Measurements from ENCODE around the gene ANGPT4. TPM values are rescaled to one million over a fixed set of nuclear protein-coding genes. Genes with fewer than 3 reads are reported as not detected.
A peak's percentile ranks its signal among the peaks of the same experiment; 100 is the strongest.

The ANGPT4 gene
- polyA plus RNA-seq, 3 donors: 0.07 to 0.14 TPM; not detected in 1

- Mint-ChIP-seq H3K4me3 (peak overlapping the region in 1 of 2 donors; percentile 75), H3K27ac (peak overlapping the region; percentile 87 to 96 (median 93)), H3K9me3 (peaks cover 0 to 5% (median 0%) of the 10 kb centered on the region in 7 donors), H3K27me3 (ENCODE audit: low read depth in 3 of 3) (peaks cover 27 to 35% (median 27%) of the 10 kb centered on the region in 3 donors), H3K4me1 (peaks cover 38% of the 10 kb centered on the region), H3K36me3 (peaks cover 0 to 5% of the 10 kb centered on the region in 2 donors)
- H2AFZ ChIP-seq (ENCODE audit: insufficient read depth, low read depth, low read length, poor library complexity, severe bottlenecking): no peak overlapping the region
- no peaks in the 10 kb centered on the region for H3K9me3 ChIP-seq (replicated peaks in 1 of 2; ENCODE audit: control insufficient read depth in 1 of 2, insufficient read depth in 1 of 2, low read length in 2 of 2)
- TF ChIP-seq, protein P1, sequence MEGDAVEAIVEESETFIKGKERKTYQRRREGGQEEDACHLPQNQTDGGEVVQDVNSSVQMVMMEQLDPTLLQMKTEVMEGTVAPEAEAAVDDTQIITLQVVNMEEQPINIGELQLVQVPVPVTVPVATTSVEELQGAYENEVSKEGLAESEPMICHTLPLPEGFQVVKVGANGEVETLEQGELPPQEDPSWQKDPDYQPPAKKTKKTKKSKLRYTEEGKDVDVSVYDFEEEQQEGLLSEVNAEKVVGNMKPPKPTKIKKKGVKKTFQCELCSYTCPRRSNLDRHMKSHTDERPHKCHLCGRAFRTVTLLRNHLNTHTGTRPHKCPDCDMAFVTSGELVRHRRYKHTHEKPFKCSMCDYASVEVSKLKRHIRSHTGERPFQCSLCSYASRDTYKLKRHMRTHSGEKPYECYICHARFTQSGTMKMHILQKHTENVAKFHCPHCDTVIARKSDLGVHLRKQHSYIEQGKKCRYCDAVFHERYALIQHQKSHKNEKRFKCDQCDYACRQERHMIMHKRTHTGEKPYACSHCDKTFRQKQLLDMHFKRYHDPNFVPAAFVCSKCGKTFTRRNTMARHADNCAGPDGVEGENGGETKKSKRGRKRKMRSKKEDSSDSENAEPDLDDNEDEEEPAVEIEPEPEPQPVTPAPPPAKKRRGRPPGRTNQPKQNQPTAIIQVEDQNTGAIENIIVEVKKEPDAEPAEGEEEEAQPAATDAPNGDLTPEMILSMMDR (IDR thresholded peaks at IDR 0.05): no peak
- H3K27me3 ChIP-seq (ENCODE audit: control insufficient read depth in 2 of 2, insufficient read depth in 2 of 2, low read length in 2 of 2): peaks cover 0 to 32% of the 10 kb centered on the region in 2 donors
- peak overlapping the region; percentile 47 for H3K4me2 ChIP-seq (replicated peaks; ENCODE audit: extremely low read depth, low read length, poor library complexity, severe bottlenecking)
- H3K27ac ChIP-seq (ENCODE audit: low read depth in 1 of 2, low read length in 2 of 2): peak overlapping the region; percentile 72 to 78
- H3K9ac ChIP-seq (ENCODE audit: insufficient read depth, low read length, poor library complexity, severe bottlenecking): no peak overlapping the region
- peaks cover 27 to 35% of the 10 kb centered on the region in 2 donors for H3K4me1 ChIP-seq (ENCODE audit: control insufficient read depth in 1 of 2, insufficient read depth in 2 of 2, low read length in 2 of 2)
- intact Hi-C loops (cut with micrococcal nuclease): loop anchor here (5.0 to 10.0 kb wide), 4 partner anchors 34 to 73 kb away; no protein-coding TSS in a partner anchor
- peak overlapping the region in 1 of 3 experiments; percentile 33 for H3K4me3 ChIP-seq (replicated peaks in 1 of 3; ENCODE audit: low read depth in 2 of 3, low read length in 3 of 3)
- peak in 2 of 3 donors; percentile 41 to 58 for DNase-seq
- no peaks in the 10 kb centered on the region for H4K20me1 ChIP-seq (ENCODE audit: insufficient read depth, low read length)
- H3K79me2 ChIP-seq (ENCODE audit: insufficient read depth, low read length): no peaks in the 10 kb centered on the region
- no peaks in the 10 kb centered on the region for H3K36me3 ChIP-seq (replicated peaks in 1 of 2; ENCODE audit: control insufficient read depth in 1 of 2, insufficient read depth in 2 of 2, low read length in 2 of 2)
Observed at GRCh38 chr20:881783-882144, 34.4 kb downstream of the ANGPT4 start.

DNA sequence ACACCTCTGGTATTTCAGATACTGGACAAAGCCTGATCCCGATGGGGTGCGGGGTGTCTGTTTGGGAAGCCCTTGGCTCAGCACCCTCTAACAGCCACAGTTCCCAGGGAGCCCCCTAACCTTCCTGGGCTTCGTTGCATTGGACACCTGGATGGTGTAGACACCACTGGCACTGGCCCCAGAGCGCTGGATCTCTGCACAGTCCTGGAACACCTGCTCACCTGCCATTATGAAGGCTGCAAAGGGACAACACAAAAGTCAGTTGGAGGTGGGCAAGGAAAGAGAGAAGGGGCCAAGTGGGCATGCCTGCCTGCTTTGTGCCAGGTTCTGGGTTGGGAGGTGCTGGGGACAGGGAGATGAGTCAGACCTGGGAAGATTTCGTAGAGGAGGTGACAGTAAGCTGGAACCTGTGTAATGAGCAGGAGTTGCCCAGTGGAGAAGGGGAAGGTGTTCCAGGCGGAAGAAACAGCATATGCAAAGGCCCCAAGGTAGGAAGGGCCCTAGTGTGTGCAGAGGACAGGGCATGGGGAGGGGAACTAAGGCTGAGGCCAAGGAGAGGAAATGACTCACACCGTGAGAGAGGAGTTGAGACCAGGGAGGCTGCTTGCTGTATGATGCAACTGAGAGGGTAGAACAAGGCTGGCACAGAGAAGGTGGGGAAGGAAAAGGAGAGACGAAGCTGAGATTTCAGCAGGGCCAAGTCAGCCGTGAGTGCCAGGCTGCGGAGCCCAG is 34.9 kb downstream of the ANGPT4 start:
- Mint-ChIP-seq H3K4me1 (peaks cover 38% of the 10 kb centered on the region), H3K4me3 (peak overlapping the region in 1 of 2 donors; percentile 75), H3K27me3 (ENCODE audit: low read depth in 3 of 3) (peaks cover 27 to 35% (median 27%) of the 10 kb centered on the region in 3 donors), H3K9me3 (peaks cover 0 to 5% (median 0%) of the 10 kb centered on the region in 7 donors), H3K27ac (peak overlapping the region; percentile 87 to 96 (median 93)), H3K36me3 (peaks cover 0 to 5% of the 10 kb centered on the region in 2 donors)
- peak; percentile 81 to 93 (median 88) for DNase-seq
- H3K4me2 ChIP-seq (replicated peaks; ENCODE audit: extremely low read depth, low read length, poor library complexity, severe bottlenecking): peak overlapping the region; percentile 47
- peaks cover 0 to 29% of the 10 kb centered on the region in 2 donors for H3K27me3 ChIP-seq (ENCODE audit: control insufficient read depth in 2 of 2, insufficient read depth in 2 of 2, low read length in 2 of 2)
- peak overlapping the region; percentile 72 to 78 for H3K27ac ChIP-seq (ENCODE audit: low read depth in 1 of 2, low read length in 2 of 2)
- H4K20me1 ChIP-seq (ENCODE audit: insufficient read depth, low read length): no peaks in the 10 kb centered on the region
- no peak overlapping the region for H3K9ac ChIP-seq (ENCODE audit: insufficient read depth, low read length, poor library complexity, severe bottlenecking)
- H3K9me3 ChIP-seq (replicated peaks in 1 of 2; ENCODE audit: control insufficient read depth in 1 of 2, insufficient read depth in 1 of 2, low read length in 2 of 2): no peaks in the 10 kb centered on the region
- no peaks in the 10 kb centered on the region for H3K79me2 ChIP-seq (ENCODE audit: insufficient read depth, low read length)
- WGBS (ENCODE audit: insufficient coverage): 56% methylated on average over 10 of the region's 10 CpGs
- H2AFZ ChIP-seq (ENCODE audit: insufficient read depth, low read depth, low read length, poor library complexity, severe bottlenecking): no peak overlapping the region
- peak overlapping the region in 1 of 3 experiments; percentile 33 for H3K4me3 ChIP-seq (replicated peaks in 1 of 3; ENCODE audit: low read depth in 2 of 3, low read length in 3 of 3)
- peaks cover 27 to 35% of the 10 kb centered on the region in 2 donors for H3K4me1 ChIP-seq (ENCODE audit: control insufficient read depth in 1 of 2, insufficient read depth in 2 of 2, low read length in 2 of 2)
- H3K36me3 ChIP-seq (replicated peaks in 1 of 2; ENCODE audit: control insufficient read depth in 1 of 2, insufficient read depth in 2 of 2, low read length in 2 of 2): no peaks in the 10 kb centered on the region
- TF ChIP-seq, protein P1 (IDR thresholded peaks at IDR 0.05): no peak
- intact Hi-C loops (cut with micrococcal nuclease): loop anchor here (5.0 to 10.0 kb wide), 4 partner anchors 34 to 74 kb away; no protein-coding TSS in a partner anchor
